ENCODE measurements around the gene COG5.

Gene COG5

DNA sequence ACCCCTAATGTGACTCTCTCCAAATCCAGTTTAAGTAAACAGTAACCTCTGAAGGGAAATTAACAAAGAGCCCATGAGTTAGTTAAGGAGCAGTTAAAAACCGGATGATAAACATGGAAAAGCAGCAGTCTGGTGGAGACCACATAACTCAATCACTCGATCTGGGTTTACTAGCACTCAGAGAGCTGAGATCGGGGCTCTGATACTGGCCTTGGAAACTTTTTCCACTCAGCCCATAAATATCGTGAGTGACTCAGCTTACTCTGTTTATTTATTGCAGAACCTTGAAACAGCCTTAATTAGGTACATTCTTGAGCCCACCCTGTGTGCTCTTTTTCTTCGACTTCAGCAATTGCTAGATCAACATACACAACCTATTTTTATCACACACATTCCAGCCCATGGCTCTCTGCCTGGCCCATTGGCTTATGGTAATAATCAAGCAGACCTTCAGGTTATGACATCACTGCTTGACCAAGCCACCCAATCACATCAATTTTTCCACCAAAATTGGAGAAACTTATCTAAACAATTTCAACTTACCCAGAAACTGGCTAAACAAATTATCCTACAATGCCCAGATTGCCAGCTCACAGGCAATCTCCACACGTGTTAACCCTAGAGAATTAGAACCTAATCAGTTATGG, 176.0 kb downstream of the COG5 start:
- Histone ChIP-seq H3K9me3 (ENCODE audit: control insufficient read depth in 2 of 2, low read length in 2 of 2) (no peaks in the 10 kb centered on the region), H3K36me3 (ENCODE audit: control insufficient read depth in 2 of 2, insufficient read depth in 2 of 2, low read length in 2 of 2) (no peaks in the 10 kb centered on the region), H3K9ac (ENCODE audit: low read depth in 1 of 2, low read length in 2 of 2) (no peak overlapping the region), H3K4me1 (ENCODE audit: control insufficient read depth in 2 of 2, insufficient read depth in 2 of 2, low read length in 2 of 2) (no peaks in the 10 kb centered on the region), H3K4me3 (ENCODE audit: low read length in 2 of 2) (no peak overlapping the region), H3K27me3 (ENCODE audit: control insufficient read depth in 2 of 2, insufficient read depth in 2 of 2, low read length in 2 of 2) (no peaks in the 10 kb centered on the region), H3K27ac (ENCODE audit: low read depth in 2 of 2, low read length in 2 of 2) (no peak overlapping the region)

DNA sequence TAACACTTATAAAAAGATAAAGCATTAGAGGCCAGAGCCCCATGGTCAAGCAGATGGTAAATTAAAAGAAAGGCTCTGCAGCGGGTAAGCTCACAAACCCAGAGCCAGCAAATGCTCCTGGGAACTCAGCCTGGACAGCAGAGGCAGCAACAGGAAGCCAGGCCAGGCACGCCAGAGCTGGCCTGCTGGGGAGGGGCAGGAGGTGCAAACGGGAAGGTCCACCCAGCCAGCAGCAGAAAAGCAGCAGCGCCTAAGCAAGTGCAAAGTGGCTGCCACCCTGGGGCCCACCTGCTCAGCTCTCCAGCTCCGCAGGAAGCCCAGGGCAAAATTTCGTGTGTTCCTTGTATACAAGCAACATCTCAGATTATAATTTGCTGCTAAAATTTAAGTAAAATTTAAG, 176.6 kb downstream of the COG5 start:
- H3K9ac ChIP-seq (ENCODE audit: low read depth in 1 of 2, low read length in 2 of 2) = no peak overlapping the region
- no peaks in the 10 kb centered on the region for H3K27me3 ChIP-seq (ENCODE audit: control insufficient read depth in 2 of 2, insufficient read depth in 2 of 2, low read length in 2 of 2)
- no peaks in the 10 kb centered on the region for H3K36me3 ChIP-seq (ENCODE audit: control insufficient read depth in 2 of 2, insufficient read depth in 2 of 2, low read length in 2 of 2)
- H3K9me3 ChIP-seq (ENCODE audit: control insufficient read depth in 2 of 2, low read length in 2 of 2) = no peaks in the 10 kb centered on the region
- no peak overlapping the region for H3K4me3 ChIP-seq (ENCODE audit: low read length in 2 of 2)
- no peaks in the 10 kb centered on the region for H3K4me1 ChIP-seq (ENCODE audit: control insufficient read depth in 2 of 2, insufficient read depth in 2 of 2, low read length in 2 of 2)
- no peak overlapping the region for H3K27ac ChIP-seq (ENCODE audit: low read depth in 2 of 2, low read length in 2 of 2)

DNA sequence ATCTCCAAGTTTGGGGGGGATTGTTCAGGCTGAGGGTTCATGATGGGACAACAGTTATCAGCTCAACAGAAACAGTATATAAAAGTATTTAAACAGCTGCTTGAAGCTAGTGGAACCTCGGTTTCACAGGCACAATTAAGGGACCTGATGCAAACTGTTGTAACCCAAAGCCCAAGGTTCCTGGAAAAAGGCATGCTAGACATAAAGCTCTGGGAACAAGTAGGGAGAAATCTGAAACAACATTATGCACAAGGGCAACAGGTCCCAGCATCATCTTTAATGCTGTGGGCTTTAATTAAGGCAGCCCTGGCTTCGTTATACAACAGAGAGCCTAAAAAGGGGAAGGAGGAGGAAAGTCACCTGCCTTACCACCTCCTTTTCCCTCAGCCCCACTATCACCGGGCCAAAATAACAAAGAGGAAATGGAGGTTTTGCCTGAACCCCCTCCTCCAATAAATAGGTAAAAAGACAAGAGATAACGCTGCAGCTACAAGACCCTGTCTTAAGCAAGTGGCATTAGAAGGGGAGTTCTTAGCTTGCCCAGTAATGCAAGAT, 177.1 kb downstream of the COG5 start:
- Histone ChIP-seq H3K4me3 (ENCODE audit: low read length in 2 of 2) (no peak overlapping the region), H3K4me1 (ENCODE audit: control insufficient read depth in 2 of 2, insufficient read depth in 2 of 2, low read length in 2 of 2) (no peaks in the 10 kb centered on the region), H3K27me3 (ENCODE audit: control insufficient read depth in 2 of 2, insufficient read depth in 2 of 2, low read length in 2 of 2) (no peaks in the 10 kb centered on the region), H3K9ac (ENCODE audit: low read depth in 1 of 2, low read length in 2 of 2) (no peak overlapping the region), H3K27ac (ENCODE audit: low read depth in 2 of 2, low read length in 2 of 2) (no peak overlapping the region), H3K9me3 (ENCODE audit: control insufficient read depth in 2 of 2, low read length in 2 of 2) (no peaks in the 10 kb centered on the region), H3K36me3 (ENCODE audit: control insufficient read depth in 2 of 2, insufficient read depth in 2 of 2, low read length in 2 of 2) (no peaks in the 10 kb centered on the region)

DNA sequence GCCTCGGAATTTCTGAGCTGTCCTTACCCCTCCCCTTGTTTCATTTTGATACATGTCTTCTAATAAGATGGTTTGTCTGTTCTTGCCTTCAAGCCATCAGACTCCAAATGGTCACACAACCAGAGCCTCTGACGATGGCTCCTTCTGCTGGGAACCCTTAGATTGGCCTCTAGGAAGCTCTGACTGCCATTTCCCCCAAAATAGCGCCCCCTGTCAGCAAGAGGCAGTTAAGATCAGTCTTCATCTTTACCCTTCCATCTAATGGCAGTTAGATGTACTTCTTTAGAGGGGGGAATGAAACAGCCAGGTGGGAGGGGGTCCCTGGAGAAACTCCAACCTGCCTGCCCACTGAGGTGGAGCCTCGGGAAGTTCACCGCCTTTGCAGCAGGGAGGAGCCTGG, 179.7 kb downstream of the COG5 start:
- Histone ChIP-seq H3K27me3 (ENCODE audit: control insufficient read depth in 2 of 2, insufficient read depth in 2 of 2, low read length in 2 of 2) (no peaks in the 10 kb centered on the region), H3K4me1 (ENCODE audit: control insufficient read depth in 2 of 2, insufficient read depth in 2 of 2, low read length in 2 of 2) (no peaks in the 10 kb centered on the region), H3K9me3 (ENCODE audit: control insufficient read depth in 2 of 2, low read length in 2 of 2) (no peaks in the 10 kb centered on the region), H3K27ac (ENCODE audit: low read depth in 2 of 2, low read length in 2 of 2) (no peak overlapping the region), H3K9ac (ENCODE audit: low read depth in 1 of 2, low read length in 2 of 2) (no peak overlapping the region), H3K36me3 (ENCODE audit: control insufficient read depth in 2 of 2, insufficient read depth in 2 of 2, low read length in 2 of 2) (no peaks in the 10 kb centered on the region), H3K4me3 (ENCODE audit: low read length in 2 of 2) (no peak overlapping the region)

DNA sequence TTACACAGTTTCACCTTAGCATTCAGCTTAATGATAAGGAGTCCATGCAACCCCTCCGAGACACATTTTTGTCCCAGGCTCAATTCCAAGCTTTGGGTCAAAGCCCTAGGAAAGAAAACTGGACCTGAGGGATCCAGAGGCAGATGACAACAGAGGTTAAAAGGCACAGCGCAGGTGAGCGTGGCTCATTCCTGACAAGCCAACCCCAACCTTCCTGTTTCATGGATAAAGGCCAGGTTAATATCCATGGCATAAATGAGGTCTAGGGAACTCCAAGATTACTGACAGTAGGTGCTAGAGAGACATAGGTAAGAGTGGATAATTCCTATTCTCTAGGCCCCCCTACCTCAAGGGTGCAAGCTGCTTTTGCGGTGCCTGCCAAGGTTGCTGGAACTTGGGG, 180.5 kb downstream of the COG5 start:
- no peak overlapping the region for H3K4me3 ChIP-seq (ENCODE audit: low read length in 2 of 2)
- H3K27me3 ChIP-seq (ENCODE audit: control insufficient read depth in 2 of 2, insufficient read depth in 2 of 2, low read length in 2 of 2) = no peaks in the 10 kb centered on the region
- H3K36me3 ChIP-seq (ENCODE audit: control insufficient read depth in 2 of 2, insufficient read depth in 2 of 2, low read length in 2 of 2) = no peaks in the 10 kb centered on the region
- no peaks in the 10 kb centered on the region for H3K9me3 ChIP-seq (ENCODE audit: control insufficient read depth in 2 of 2, low read length in 2 of 2)
- H3K4me1 ChIP-seq (ENCODE audit: control insufficient read depth in 2 of 2, insufficient read depth in 2 of 2, low read length in 2 of 2) = no peaks in the 10 kb centered on the region
- no peak overlapping the region for H3K27ac ChIP-seq (ENCODE audit: low read depth in 2 of 2, low read length in 2 of 2)
- no peak overlapping the region for H3K9ac ChIP-seq (ENCODE audit: low read depth in 1 of 2, low read length in 2 of 2)

DNA sequence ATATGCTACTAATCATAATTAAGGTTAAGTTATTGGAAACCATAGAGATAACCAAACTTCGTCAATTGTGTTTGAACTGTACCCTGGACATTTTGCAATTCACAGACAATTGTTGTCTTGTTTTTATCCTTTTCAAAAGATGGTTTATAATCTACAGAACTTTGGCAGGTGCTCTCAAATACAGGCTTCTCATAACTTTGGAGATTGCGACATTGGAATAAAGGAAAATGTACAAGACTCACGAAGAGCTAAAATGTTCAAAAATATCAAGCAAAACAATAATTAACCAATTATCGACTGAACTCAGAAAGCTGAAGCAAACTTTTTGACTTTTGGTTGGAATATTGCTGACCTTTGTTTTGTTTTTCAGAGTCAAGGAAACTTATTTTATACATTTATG, 182.3 kb downstream of the COG5 start:
- Histone ChIP-seq H3K27ac (ENCODE audit: low read depth in 2 of 2, low read length in 2 of 2) (no peak overlapping the region), H3K9me3 (ENCODE audit: control insufficient read depth in 2 of 2, low read length in 2 of 2) (no peaks in the 10 kb centered on the region), H3K4me1 (ENCODE audit: control insufficient read depth in 2 of 2, insufficient read depth in 2 of 2, low read length in 2 of 2) (no peaks in the 10 kb centered on the region), H3K27me3 (ENCODE audit: control insufficient read depth in 2 of 2, insufficient read depth in 2 of 2, low read length in 2 of 2) (no peaks in the 10 kb centered on the region), H3K36me3 (ENCODE audit: control insufficient read depth in 2 of 2, insufficient read depth in 2 of 2, low read length in 2 of 2) (no peaks in the 10 kb centered on the region), H3K4me3 (ENCODE audit: low read length in 2 of 2) (no peak overlapping the region), H3K9ac (ENCODE audit: low read depth in 1 of 2, low read length in 2 of 2) (no peak overlapping the region)

DNA sequence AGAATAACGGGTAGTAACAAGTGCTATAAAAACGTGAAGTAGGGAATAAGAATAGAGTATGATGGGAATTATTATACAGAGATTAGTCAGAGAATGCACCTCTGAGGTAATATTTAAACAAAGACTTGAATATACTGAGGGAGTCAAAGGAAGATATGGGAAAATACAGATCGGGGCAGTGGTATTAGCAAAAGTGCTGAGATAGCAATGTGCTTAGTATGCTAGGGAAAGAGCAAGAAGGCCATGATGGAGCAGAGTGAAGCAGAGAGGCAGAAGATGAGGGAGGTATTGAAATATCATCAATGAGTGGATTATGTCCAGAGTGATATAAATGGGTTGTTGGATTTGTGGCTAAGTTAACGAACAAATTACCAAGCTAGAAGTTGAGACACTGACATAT, 190.4 kb downstream of the COG5 start:
- Histone ChIP-seq H3K36me3 (ENCODE audit: control insufficient read depth in 2 of 2, insufficient read depth in 2 of 2, low read length in 2 of 2) (no peaks in the 10 kb centered on the region), H3K4me1 (ENCODE audit: control insufficient read depth in 2 of 2, insufficient read depth in 2 of 2, low read length in 2 of 2) (no peaks in the 10 kb centered on the region), H3K9me3 (ENCODE audit: control insufficient read depth in 2 of 2, low read length in 2 of 2) (no peaks in the 10 kb centered on the region), H3K27ac (ENCODE audit: low read depth in 2 of 2, low read length in 2 of 2) (no peak overlapping the region), H3K9ac (ENCODE audit: low read depth in 1 of 2, low read length in 2 of 2) (no peak overlapping the region), H3K27me3 (ENCODE audit: control insufficient read depth in 2 of 2, insufficient read depth in 2 of 2, low read length in 2 of 2) (no peaks in the 10 kb centered on the region), H3K4me3 (ENCODE audit: low read length in 2 of 2) (no peak overlapping the region)

DNA sequence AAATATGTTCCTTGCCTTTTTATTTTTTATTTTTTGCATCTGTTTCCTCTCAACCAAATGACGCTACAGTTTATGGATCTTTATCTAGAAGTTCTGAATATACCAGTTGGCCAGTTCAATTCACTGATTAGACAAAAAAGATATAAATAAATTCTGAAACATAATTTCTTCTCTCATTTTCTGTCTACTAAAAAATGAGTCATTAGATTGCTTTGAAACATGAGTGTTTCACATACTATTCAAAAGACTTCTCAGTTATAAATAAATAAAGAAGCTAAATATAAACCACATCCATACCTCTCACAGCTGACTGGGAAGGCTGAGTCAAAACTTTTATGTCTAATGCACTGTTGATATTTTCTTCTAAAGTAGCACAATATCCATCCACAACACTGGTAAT, 191.4 kb downstream of the COG5 start:
- no peak overlapping the region for H3K27ac ChIP-seq (ENCODE audit: low read depth in 2 of 2, low read length in 2 of 2)
- no peaks in the 10 kb centered on the region for H3K27me3 ChIP-seq (ENCODE audit: control insufficient read depth in 2 of 2, insufficient read depth in 2 of 2, low read length in 2 of 2)
- no peaks in the 10 kb centered on the region for H3K36me3 ChIP-seq (ENCODE audit: control insufficient read depth in 2 of 2, insufficient read depth in 2 of 2, low read length in 2 of 2)
- H3K4me1 ChIP-seq (ENCODE audit: control insufficient read depth in 2 of 2, insufficient read depth in 2 of 2, low read length in 2 of 2) = no peaks in the 10 kb centered on the region
- no peak overlapping the region for H3K9ac ChIP-seq (ENCODE audit: low read depth in 1 of 2, low read length in 2 of 2)
- no peak overlapping the region for H3K4me3 ChIP-seq (ENCODE audit: low read length in 2 of 2)
- no peaks in the 10 kb centered on the region for H3K9me3 ChIP-seq (ENCODE audit: control insufficient read depth in 2 of 2, low read length in 2 of 2)

DNA sequence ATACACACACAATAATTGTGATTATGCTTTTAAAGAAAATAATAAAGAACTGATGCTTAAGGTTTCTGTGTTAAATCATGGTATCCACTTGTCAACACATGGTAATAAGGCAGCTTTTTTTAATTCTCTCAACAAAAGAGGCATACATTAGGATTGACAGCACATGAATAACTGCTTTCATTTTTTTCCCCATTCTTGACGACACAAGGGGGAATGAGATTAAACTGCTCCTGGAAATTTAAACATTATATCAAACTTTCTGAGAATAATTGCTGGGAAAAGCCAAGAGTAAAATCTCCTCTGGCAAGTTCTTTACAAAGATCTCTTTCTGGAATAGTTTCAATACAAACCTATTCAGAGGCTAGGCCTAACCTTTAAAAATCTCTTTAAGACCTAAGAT, 192.9 kb downstream of the COG5 start:
- Histone ChIP-seq H3K27me3 (ENCODE audit: control insufficient read depth in 2 of 2, insufficient read depth in 2 of 2, low read length in 2 of 2) (no peaks in the 10 kb centered on the region), H3K4me3 (ENCODE audit: low read length in 2 of 2) (no peak overlapping the region), H3K9ac (ENCODE audit: low read depth in 1 of 2, low read length in 2 of 2) (no peak overlapping the region), H3K4me1 (ENCODE audit: control insufficient read depth in 2 of 2, insufficient read depth in 2 of 2, low read length in 2 of 2) (no peaks in the 10 kb centered on the region), H3K27ac (ENCODE audit: low read depth in 2 of 2, low read length in 2 of 2) (no peak overlapping the region), H3K36me3 (ENCODE audit: control insufficient read depth in 2 of 2, insufficient read depth in 2 of 2, low read length in 2 of 2) (no peaks in the 10 kb centered on the region), H3K9me3 (ENCODE audit: control insufficient read depth in 2 of 2, low read length in 2 of 2) (no peaks in the 10 kb centered on the region)

DNA sequence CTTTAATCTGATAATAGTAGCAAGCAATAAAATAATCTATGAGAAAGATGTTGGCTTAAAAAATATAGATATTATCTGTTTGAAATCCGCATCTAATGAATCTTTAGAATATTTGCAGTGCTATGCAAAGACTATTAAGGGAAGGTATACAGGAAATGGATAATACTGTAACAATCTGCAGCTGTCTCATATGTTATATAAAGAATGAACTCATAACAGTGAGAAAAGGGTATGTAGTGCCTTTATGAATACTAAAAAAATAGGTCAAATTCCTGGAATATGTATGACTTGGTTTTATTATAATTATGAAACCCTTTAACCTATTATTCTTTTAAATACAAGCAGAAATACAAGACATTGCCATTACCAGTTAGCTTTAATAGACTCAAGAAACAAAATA, 198.9 kb downstream of the COG5 start:
- Histone ChIP-seq H3K4me1 (ENCODE audit: control insufficient read depth in 2 of 2, insufficient read depth in 2 of 2, low read length in 2 of 2) (no peaks in the 10 kb centered on the region), H3K9me3 (ENCODE audit: control insufficient read depth in 2 of 2, low read length in 2 of 2) (no peaks in the 10 kb centered on the region), H3K36me3 (ENCODE audit: control insufficient read depth in 2 of 2, insufficient read depth in 2 of 2, low read length in 2 of 2) (peaks cover 16 to 18% of the 10 kb centered on the region in 2 donors), H3K4me3 (ENCODE audit: low read length in 2 of 2) (no peak overlapping the region), H3K27ac (ENCODE audit: low read depth in 2 of 2, low read length in 2 of 2) (no peak overlapping the region), H3K9ac (ENCODE audit: low read depth in 1 of 2, low read length in 2 of 2) (no peak overlapping the region), H3K27me3 (ENCODE audit: control insufficient read depth in 2 of 2, insufficient read depth in 2 of 2, low read length in 2 of 2) (no peaks in the 10 kb centered on the region)

Data from mucosa of rectum (tissue), 2 donors.